SKM-1 (cell line): ENCODE measurements around the gene EIF3L.

ENCODE experiments used
- DNase-seq: peaks from one replicate; lab custom pipeline; 2025; ENCODE audit not compliant: unreplicated experiment; lab: John Stamatoyannopoulos, UW

The EIF3L gene

GRCh38 chr22:37850801-37851200 lies 1.6 kb downstream of the EIF3L start:
- no peak for DNase-seq

- no peak for DNase-seq
Measured at GRCh38 chr22:37852418-37852817, 3.2 kb downstream of the EIF3L start.

GRCh38 chr22:37854946-37855345 lies 5.7 kb downstream of the EIF3L start:
- no peak for DNase-seq

- no peak for DNase-seq
Measured at GRCh38 chr22:37855462-37855861, 6.2 kb downstream of the EIF3L start.

GRCh38 chr22:37860796-37861421 lies 11.7 kb downstream of the EIF3L start:
- no peak for DNase-seq

GRCh38 chr22:37862570-37863325 lies 13.5 kb downstream of the EIF3L start:
- DNase-seq, result no peak

- no peak for DNase-seq
Measured at GRCh38 chr22:37865510-37865909, 16.3 kb downstream of the EIF3L start.

GRCh38 chr22:37870273-37870672 lies 21.1 kb downstream of the EIF3L start:
- DNase-seq, result no peak

GRCh38 chr22:37880668-37881440 lies 31.6 kb downstream of the EIF3L start:
- DNase-seq, result no peak

GRCh38 chr22:37884420-37884819 lies 35.2 kb downstream of the EIF3L start:
- no peak for DNase-seq

GRCh38 chr22:37887584-37888378 lies 38.6 kb downstream of the EIF3L start:
- no peak for DNase-seq

- DNase-seq, result no peak
Measured at GRCh38 chr22:37891926-37892325, 42.7 kb downstream of the EIF3L start.

GRCh38 chr22:37892566-37893335 lies 43.5 kb downstream of the EIF3L start:
- DNase-seq, result no peak

- DNase-seq, result no peak
Measured at GRCh38 chr22:37893583-37893983, 44.4 kb downstream of the EIF3L start.

GRCh38 chr22:37894939-37895670 lies 45.9 kb downstream of the EIF3L start:
- no peak for DNase-seq

GRCh38 chr22:37896181-37896592 lies 47.0 kb downstream of the EIF3L start:
- DNase-seq, result peak; percentile 31

- no peak for DNase-seq
Measured at GRCh38 chr22:37896939-37897338, 47.7 kb downstream of the EIF3L start.

- DNase-seq, result no peak
Measured at GRCh38 chr22:37897807-37898206, 48.6 kb downstream of the EIF3L start.

GRCh38 chr22:37898441-37899181 lies 49.4 kb downstream of the EIF3L start:
- DNase-seq, result no peak
